ENCODE data around the gene TSHZ2.
"Not testable (repeated sequence)": the region's sequence is repeated elsewhere in the genome, so short reads cannot be mapped to it uniquely, and the experiment has no call there.

DNA sequence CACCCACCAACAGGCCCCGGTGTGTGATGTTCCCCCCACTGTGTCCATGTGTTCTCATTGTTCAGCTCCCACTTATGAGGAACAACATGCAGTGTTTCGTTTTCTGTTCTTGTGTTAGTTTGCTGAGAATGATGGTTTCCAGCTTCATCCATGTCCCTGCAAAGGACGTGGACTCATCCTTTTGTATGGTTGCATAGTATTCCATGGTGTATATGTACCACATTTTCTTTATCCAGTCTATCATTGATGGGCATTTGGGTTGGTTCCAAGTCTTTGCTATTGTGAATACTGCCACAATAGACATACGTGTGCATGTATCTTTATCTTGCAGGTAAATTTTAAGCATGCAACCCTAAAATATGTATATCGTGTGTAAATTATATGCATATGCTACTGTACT, 52.5 kb downstream of the TSHZ2 start:
- TF ChIP-seq, protein P1, sequence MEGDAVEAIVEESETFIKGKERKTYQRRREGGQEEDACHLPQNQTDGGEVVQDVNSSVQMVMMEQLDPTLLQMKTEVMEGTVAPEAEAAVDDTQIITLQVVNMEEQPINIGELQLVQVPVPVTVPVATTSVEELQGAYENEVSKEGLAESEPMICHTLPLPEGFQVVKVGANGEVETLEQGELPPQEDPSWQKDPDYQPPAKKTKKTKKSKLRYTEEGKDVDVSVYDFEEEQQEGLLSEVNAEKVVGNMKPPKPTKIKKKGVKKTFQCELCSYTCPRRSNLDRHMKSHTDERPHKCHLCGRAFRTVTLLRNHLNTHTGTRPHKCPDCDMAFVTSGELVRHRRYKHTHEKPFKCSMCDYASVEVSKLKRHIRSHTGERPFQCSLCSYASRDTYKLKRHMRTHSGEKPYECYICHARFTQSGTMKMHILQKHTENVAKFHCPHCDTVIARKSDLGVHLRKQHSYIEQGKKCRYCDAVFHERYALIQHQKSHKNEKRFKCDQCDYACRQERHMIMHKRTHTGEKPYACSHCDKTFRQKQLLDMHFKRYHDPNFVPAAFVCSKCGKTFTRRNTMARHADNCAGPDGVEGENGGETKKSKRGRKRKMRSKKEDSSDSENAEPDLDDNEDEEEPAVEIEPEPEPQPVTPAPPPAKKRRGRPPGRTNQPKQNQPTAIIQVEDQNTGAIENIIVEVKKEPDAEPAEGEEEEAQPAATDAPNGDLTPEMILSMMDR (IDR thresholded peaks at IDR 0.05) = not testable (repeated sequence)
- TF ChIP-seq POLR2A (IDR thresholded peaks at IDR 0.05) = not testable (repeated sequence)
